Heart left ventricle (tissue), 16 donors: ENCODE measurements around the gene MYCBP2. TPM values are rescaled to one million over a fixed set of nuclear protein-coding genes. Genes with fewer than 3 reads are reported as not detected.

Experiments used
- ATAC-seq, 4 donors: fragments of 200-7000 bp; cut with Tn5 transposase; one replicate each; pipeline ENCODE4 v1.9.1; 2020 to 2022; ENCODE audit warnings: moderate library complexity in 4 of 4, mild to moderate bottlenecking in 3 of 4, moderate number of reproducible peaks in 1 of 4
- DNase-seq, 5 donors: peaks; one replicate each; pipeline ENCODE4 v3.0.0-alpha.2; 2020
- H3K27ac ChIP-seq, 12 donors: fragments of 200-600 bp; sonication (generic) in 4 of 12; one replicate each; pipeline versions ENCODE4 v1.5.0 to v1.8.0; 2016 to 2022; ENCODE audit warnings: mild to moderate bottlenecking in 2 of 12
- H3K27me3 ChIP-seq, 9 donors: fragments of 200-600 bp; sonication (generic) in 2 of 9; one replicate each; pipeline versions ENCODE4 v1.5.1 to v1.8.0; 2016 to 2022; ENCODE audit warnings: mild to moderate bottlenecking in 3 of 9
- H3K36me3 ChIP-seq, 9 donors: fragments of 200-600 bp; sonication (generic) in 2 of 9; one replicate each; pipeline versions ENCODE4 v1.5.0 to v1.8.0; 2018 to 2022; ENCODE audit warnings: mild to moderate bottlenecking in 2 of 9
- H3K4me1 ChIP-seq, 12 donors: fragments of 200-600 bp; sonication (generic) in 4 of 12; one replicate each; pipeline versions ENCODE4 v1.5.0 to v1.8.0; 2016 to 2022; ENCODE audit warnings: mild to moderate bottlenecking in 3 of 12
- H3K4me3 ChIP-seq, 12 donors: fragments of 200-600 bp; sonication (generic) in 4 of 12; one replicate each; pipeline versions ENCODE4 v1.5.0 to v1.8.0; 2017 to 2022; ENCODE audit warnings: mild to moderate bottlenecking in 9 of 12, moderate library complexity in 4 of 12
- H3K9me3 ChIP-seq, 12 donors: fragments of 200-600 bp; sonication (generic) in 4 of 12; one replicate each; pipeline versions ENCODE4 v1.5.0 to v1.8.0; 2016 to 2022; ENCODE audit warnings: mild to moderate bottlenecking in 1 of 12
- CTCF ChIP-seq, 12 donors: fragments of 200-600 bp; sonication (generic) in 4 of 12; IDR thresholded peaks; one replicate each; pipeline versions ENCODE4 v1.5.0 to v1.8.0; 2018 to 2022; ENCODE audit warnings: antibody characterized with exemption in 12 of 12, mild to moderate bottlenecking in 5 of 12
- POLR2A ChIP-seq, 2 donors: fragments of 450-650 bp; IDR thresholded peaks; one replicate each; pipeline ENCODE4 v1.6.1; 2017; ENCODE audit warnings: antibody characterized with exemption in 2 of 2, mild to moderate bottlenecking in 2 of 2, moderate library complexity in 2 of 2
- WGBS, 4 donors: extraction: QIAGEN DNeasy Blood & Tissue Kit in 2 of 4; methylation state at CpG; one replicate each; pipeline versions ENCODE4 v1.1.5 to v1.1.7; 2013 to 2018; 5-methylcytosine and 5-hydroxymethylcytosine counted together
- intact Hi-C, 10 donors: fragments of 100-400 bp; cut with DNase I; formaldehyde crosslinking; loops; one replicate each; pipeline versions ENCODE4 v1.11.1 to v1.14.2; 2022
- polyA plus RNA-seq, 2 donors: library from polyadenylated mRNA; stranded (reverse); fragments of 200-250 nt; gene quantifications; one replicate each; pipeline ENCODE4 v1.2.3, GENCODE V29; 2013
- total RNA-seq, 9 donors: library from RNA; depleted of rRNA in 2 of 9; stranded (reverse); fragments of >200 nt in 2 of 9; fragmentation: NEBNext Ultra II Directional in 3 of 9; extraction: Animal tissue kit (Norgen Biotek cat#: 25700) in 3 of 9; gene quantifications; one replicate each; pipeline versions ENCODE4 v1.1.0 to v1.2.4, GENCODE V29; 2016 to 2023
- donor health status: ischemic (EF 13 %, LVEDD 7.1; RV severe dilation, severe dysfunction).
- donor health status: healthy with polysubstance abuse.
- donor health status: DM: no; HTN: yes; CAD: no.
- donor health status: DM: no; HTN: no; CAD: no.
- donor health status: ischemic (EF 25% LVEDD 6.9; RV normal size, moderate dysfunction).
- donor health status: ischemic (EF 25% LVEDD 5.7; RV mildly dilated, moderate dysfunction).
- donor health status: healthy.
- donor health status: DM: yes; HTN: yes; CAD: no.
- donor health status: ischemic (EF 35%, LVEDD 5.7; RV mildly dilated, moderate dysfunction).
- donor health status: nonischemic (EF 11% LVEDD 7.7; RV severe dilation, severe dysfunction).
- donor health status: DM: yes; HTN: yes; CAD: no.
- donor health status: PGD.
- donor health status: ischemic (EF 29% LVEDD 5.4; RV normal size, mild dysfunction).
- donor health status: nonischemic (EF 23%, LVEDD 6.1; RV moderate dilation, normal function).

The MYCBP2 gene
- total and polyA plus RNA-seq, 11 donors: 15.7 to 85.6 (median 58.2) TPM

- intact Hi-C loops: loop anchor here in 3 of 10 donors (5.0 to 10.0 kb wide), 5 partner anchors 51 to 301 kb away; partner anchors contain the start of gene FBXL3 (in 3 of the 3)
- 28 to 43% (median 30%) methylated on average over 11 of the region's 11 CpGs for whole genome bisulfite sequencing, 4 donors
- TF ChIP-seq CTCF (IDR thresholded peaks at IDR 0.05): no peak
- no peak for TF ChIP-seq POLR2A (IDR thresholded peaks at IDR 0.05)
- Histone ChIP-seq H3K4me3 (peak overlapping the region; percentile 35 to 92 (median 86)), H3K9me3 (no peaks in the 10 kb centered on the region), H3K27me3 (no peaks in the 10 kb centered on the region), H3K36me3 (no peaks in the 10 kb centered on the region), H3K27ac (peak overlapping the region; percentile 6 to 83 (median 59)), H3K4me1 (peaks cover 4 to 73% (median 45%) of the 10 kb centered on the region in 12 donors)
- DNase-seq (no peak), ATAC-seq (no peak)
Observed at GRCh38 chr13:77325371-77325980, 1.4 kb downstream of the MYCBP2 start.

GRCh38 chr13:77323858-77324257, 3.0 kb downstream of the MYCBP2 start:
- Histone ChIP-seq H3K27ac (no peak overlapping the region), H3K4me1 (peaks cover 3 to 75% (median 45%) of the 10 kb centered on the region in 12 donors), H3K9me3 (no peaks in the 10 kb centered on the region), H3K4me3 (peak overlapping the region in 1 of 12 donors; percentile 91), H3K27me3 (no peaks in the 10 kb centered on the region), H3K36me3 (no peaks in the 10 kb centered on the region)
- no peak for TF ChIP-seq POLR2A (IDR thresholded peaks at IDR 0.05)
- TF ChIP-seq CTCF (IDR thresholded peaks at IDR 0.05): no peak
- ATAC-seq: no peak
- intact Hi-C loops: loop anchor here in 3 of 10 donors (5.0 to 10.0 kb wide), 4 partner anchors 49 to 299 kb away; partner anchors contain the start of gene FBXL3 (in 1 of the 3)
- no peak for DNase-seq
- WGBS, 4 donors: 41 to 63% (median 52%) methylated on average over 1 of the region's 1 CpG

GRCh38 chr13:77319536-77319935, 7.4 kb downstream of the MYCBP2 start:
- 61 to 73% (median 67%) methylated on average over 2 of the region's 2 CpGs for WGBS, 4 donors
- no peak for DNase-seq
- no peak overlapping the region for H3K4me3 ChIP-seq
- no peak overlapping the region for H3K27ac ChIP-seq
- H3K4me1 ChIP-seq: peaks cover 0 to 74% (median 38%) of the 10 kb centered on the region in 12 donors
- ATAC-seq: no peak
- intact Hi-C loops: no loop called here
- no peaks in the 10 kb centered on the region for H3K9me3 ChIP-seq
- TF ChIP-seq POLR2A (IDR thresholded peaks at IDR 0.05) (no peak), CTCF (IDR thresholded peaks at IDR 0.05) (no peak)
- H3K27me3 ChIP-seq: no peaks in the 10 kb centered on the region
- peaks cover 0 to 5% (median 0%) of the 10 kb centered on the region in 9 donors for H3K36me3 ChIP-seq

- Histone ChIP-seq H3K4me1 (peaks cover 0 to 74% (median 30%) of the 10 kb centered on the region in 12 donors), H3K27ac (no peak overlapping the region)
Observed at GRCh38 chr13:77318741-77319140, 8.2 kb downstream of the MYCBP2 start.

More at GRCh38 chr13:77318741-77319140, 8.2 kb downstream of the MYCBP2 start:
- no peaks in the 10 kb centered on the region for H3K9me3 ChIP-seq
- no peak for DNase-seq
- H3K4me3 ChIP-seq: no peak overlapping the region
- intact Hi-C loops: no loop called here
- WGBS, 4 donors: 63 to 79% (median 69%) methylated on average over 2 of the region's 2 CpGs
- TF ChIP-seq POLR2A (IDR thresholded peaks at IDR 0.05): no peak
- no peak for TF ChIP-seq CTCF (IDR thresholded peaks at IDR 0.05)
- H3K36me3 ChIP-seq: peaks cover 0 to 5% (median 0%) of the 10 kb centered on the region in 9 donors
- no peaks in the 10 kb centered on the region for H3K27me3 ChIP-seq
- no peak for ATAC-seq
